Rectal smooth muscle tissue (tissue), 1 donor: Measurements from ENCODE around the gene KRT2.

ENCODE experiments used
- H3K27ac ChIP-seq: one replicate; pipeline ENCODE4 v1.7.0; 2013; ENCODE audit warnings: low read depth, low read length, inconsistent platforms
- H3K27me3 ChIP-seq: one replicate; pipeline ENCODE4 v1.7.0; 2013; ENCODE audit warnings: low read length; ENCODE audit not compliant: control insufficient read depth, insufficient read depth
- H3K36me3 ChIP-seq: one replicate; pipeline ENCODE4 v1.7.0; 2013; ENCODE audit warnings: low read length; ENCODE audit not compliant: control insufficient read depth, insufficient read depth
- H3K4me1 ChIP-seq: one replicate; pipeline ENCODE4 v1.7.0; 2013; ENCODE audit warnings: low read length; ENCODE audit not compliant: control insufficient read depth, insufficient read depth
- H3K4me3 ChIP-seq: one replicate; pipeline ENCODE4 v1.7.0; 2013; ENCODE audit warnings: low read length
- H3K9ac ChIP-seq: one replicate; pipeline ENCODE4 v1.7.0; 2013; ENCODE audit warnings: low read length

The KRT2 gene

GRCh38 chr12:52691076-52691840 lies 39.2 kb upstream of the KRT2 start:
- peak overlapping the region; percentile 62 for H3K4me3 ChIP-seq
- no peak overlapping the region for H3K9ac ChIP-seq
- no peaks in the 10 kb centered on the region for H3K36me3 ChIP-seq
- H3K27me3 ChIP-seq, result no peaks in the 10 kb centered on the region
- peaks cover 2% of the 10 kb centered on the region for H3K4me1 ChIP-seq
- no peak overlapping the region for H3K27ac ChIP-seq

- Histone ChIP-seq H3K9ac (no peak overlapping the region), H3K27me3 (no peaks in the 10 kb centered on the region), H3K27ac (no peak overlapping the region), H3K4me1 (peaks cover 2% of the 10 kb centered on the region), H3K36me3 (no peaks in the 10 kb centered on the region), H3K4me3 (peak overlapping the region; percentile 62)
Measured at GRCh38 chr12:52690351-52691075, 38.5 kb upstream of the KRT2 start.

GRCh38 chr12:52689936-52690335 lies 37.9 kb upstream of the KRT2 start:
- Histone ChIP-seq H3K27me3 (no peaks in the 10 kb centered on the region), H3K4me1 (peaks cover 2% of the 10 kb centered on the region), H3K9ac (no peak overlapping the region), H3K36me3 (no peaks in the 10 kb centered on the region), H3K4me3 (no peak overlapping the region), H3K27ac (no peak overlapping the region)

GRCh38 chr12:52689239-52689638 lies 37.2 kb upstream of the KRT2 start:
- Histone ChIP-seq H3K27me3 (no peaks in the 10 kb centered on the region), H3K9ac (no peak overlapping the region), H3K36me3 (no peaks in the 10 kb centered on the region)

GRCh38 chr12:52688481-52688880 lies 36.5 kb upstream of the KRT2 start:
- Histone ChIP-seq H3K36me3 (no peaks in the 10 kb centered on the region), H3K4me1 (peaks cover 2% of the 10 kb centered on the region), H3K9ac (no peak overlapping the region), H3K27me3 (no peaks in the 10 kb centered on the region), H3K27ac (no peak overlapping the region), H3K4me3 (no peak overlapping the region)

More at GRCh38 chr12:52689239-52689638, 37.2 kb upstream of the KRT2 start:
- Histone ChIP-seq H3K4me1 (peaks cover 2% of the 10 kb centered on the region), H3K27ac (no peak overlapping the region), H3K4me3 (no peak overlapping the region)

- Histone ChIP-seq H3K4me1 (peaks cover 2% of the 10 kb centered on the region), H3K9ac (no peak overlapping the region), H3K27ac (no peak overlapping the region), H3K4me3 (no peak overlapping the region), H3K36me3 (no peaks in the 10 kb centered on the region), H3K27me3 (no peaks in the 10 kb centered on the region)
Measured at GRCh38 chr12:52687497-52688385, 35.7 kb upstream of the KRT2 start.

GRCh38 chr12:52686756-52687487 lies 34.9 kb upstream of the KRT2 start:
- no peak overlapping the region for H3K4me3 ChIP-seq
- no peaks in the 10 kb centered on the region for H3K36me3 ChIP-seq
- H3K9ac ChIP-seq, result no peak overlapping the region
- peaks cover 2% of the 10 kb centered on the region for H3K4me1 ChIP-seq
- no peaks in the 10 kb centered on the region for H3K27me3 ChIP-seq
- no peak overlapping the region for H3K27ac ChIP-seq

- Histone ChIP-seq H3K27me3 (no peaks in the 10 kb centered on the region), H3K9ac (no peak overlapping the region), H3K4me1 (peaks cover 2% of the 10 kb centered on the region), H3K4me3 (no peak overlapping the region), H3K27ac (no peak overlapping the region), H3K36me3 (no peaks in the 10 kb centered on the region)
Measured at GRCh38 chr12:52686063-52686462, 34.1 kb upstream of the KRT2 start.

GRCh38 chr12:52685406-52685890 lies 33.4 kb upstream of the KRT2 start:
- no peak overlapping the region for H3K4me3 ChIP-seq
- no peak overlapping the region for H3K27ac ChIP-seq
- no peaks in the 10 kb centered on the region for H3K4me1 ChIP-seq
- no peaks in the 10 kb centered on the region for H3K36me3 ChIP-seq
- H3K27me3 ChIP-seq, result no peaks in the 10 kb centered on the region
- H3K9ac ChIP-seq, result no peak overlapping the region

- no peak overlapping the region for H3K4me3 ChIP-seq
- H3K27ac ChIP-seq, result no peak overlapping the region
- no peaks in the 10 kb centered on the region for H3K4me1 ChIP-seq
- no peaks in the 10 kb centered on the region for H3K36me3 ChIP-seq
- H3K27me3 ChIP-seq, result no peaks in the 10 kb centered on the region
- no peak overlapping the region for H3K9ac ChIP-seq
Measured at GRCh38 chr12:52684431-52684830, 32.4 kb upstream of the KRT2 start.

GRCh38 chr12:52683575-52684300 lies 31.7 kb upstream of the KRT2 start:
- H3K27ac ChIP-seq, result no peak overlapping the region
- H3K27me3 ChIP-seq, result no peaks in the 10 kb centered on the region
- H3K9ac ChIP-seq, result no peak overlapping the region
- H3K4me3 ChIP-seq, result no peak overlapping the region
- H3K4me1 ChIP-seq, result no peaks in the 10 kb centered on the region
- no peaks in the 10 kb centered on the region for H3K36me3 ChIP-seq
